ENCODE measurements around the gene INAFM2. TPM values are rescaled to one million over a fixed set of nuclear protein-coding genes. Genes with fewer than 3 reads are reported as not detected.

INAFM2 gene
- total RNA-seq, 2 experiments from 2014 or later, result 8.7 to 8.9 TPM

DNA sequence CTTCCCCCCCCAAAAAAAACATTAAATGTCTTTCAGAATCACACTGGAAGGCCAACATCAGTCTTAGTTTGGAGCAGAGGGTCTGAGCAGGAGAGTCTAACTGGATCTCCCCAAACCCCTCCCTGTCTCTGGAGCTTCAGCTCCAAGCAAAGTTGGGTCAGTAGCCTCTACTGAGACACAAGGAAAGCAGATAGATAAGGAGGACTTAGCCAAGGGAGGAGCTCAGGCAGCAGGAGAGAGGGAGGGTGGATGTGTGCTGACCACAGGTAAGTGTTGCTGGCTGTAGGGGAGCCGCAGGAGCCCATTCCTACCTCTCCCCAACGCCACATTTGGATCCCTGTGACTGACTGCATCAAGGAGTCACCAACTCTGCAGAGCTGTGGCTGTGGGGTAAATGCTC is 22.7 kb upstream of the INAFM2 start:
- Mint-ChIP-seq H3K36me3 (ENCODE audit: low read depth) (peaks cover 74% of the 10 kb centered on the region), H3K9me3 (no peaks in the 10 kb centered on the region), H3K27me3 (no peaks in the 10 kb centered on the region), H3K4me3 (no peak overlapping the region), H3K4me1 (peaks cover 14% of the 10 kb centered on the region), H3K27ac (no peak overlapping the region)
- CTCF ChIA-PET, result interaction anchor here (1.0 to 1.6 kb wide), 4 partner anchors 10 to 26 kb away, joined by 3 to 4 read pairs (median 4); no protein-coding TSS in a partner anchor
- DNase-seq, result no peak
- POLR2A ChIA-PET, result interaction anchor here (0.9 kb wide), 1 partner anchor 8 kb away, joined by 3 read pairs; no protein-coding TSS in a partner anchor

DNA sequence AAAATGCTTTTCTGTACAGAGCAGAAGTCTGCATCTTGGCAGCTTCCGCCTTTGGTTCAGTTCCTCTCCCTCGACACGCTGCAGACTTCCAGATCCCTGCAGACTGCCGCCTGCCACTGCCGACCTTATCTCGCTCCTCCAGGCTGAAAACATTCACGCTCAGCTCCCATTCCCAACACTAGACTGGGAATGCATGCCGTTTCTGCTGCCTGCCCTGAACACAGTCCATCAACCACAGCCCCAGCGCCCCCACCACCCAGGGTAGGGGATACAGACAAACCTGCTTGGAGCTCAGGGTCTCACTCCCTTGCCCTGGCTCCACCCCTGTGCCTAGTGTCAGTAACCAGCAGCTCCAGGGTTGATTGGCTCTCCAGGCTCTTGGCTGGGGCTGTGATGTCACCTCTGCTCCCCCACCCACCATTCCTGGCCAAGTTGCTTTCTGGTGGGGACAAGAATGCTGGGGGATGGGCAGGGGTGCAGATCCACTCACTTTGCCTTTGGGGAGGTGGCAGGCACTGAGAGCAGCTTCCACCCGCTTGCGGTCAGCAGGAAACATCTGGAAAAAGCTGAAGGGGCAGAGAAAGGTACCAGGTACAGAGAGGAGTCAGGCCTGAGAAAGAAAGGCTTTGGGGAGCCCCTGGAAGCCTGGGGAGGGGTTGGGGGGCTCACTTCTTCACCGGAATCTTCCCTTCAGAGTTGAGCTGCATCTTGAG is 21.9 kb upstream of the INAFM2 start:
- POLR2A ChIA-PET, result interaction anchor here (0.9 kb wide), 1 partner anchor 9 kb away, joined by 3 read pairs; no protein-coding TSS in a partner anchor
- no peak overlapping the region for H3K4me3 Mint-ChIP-seq
- no peak overlapping the region for H3K27ac Mint-ChIP-seq
- no peak for DNase-seq
- H3K4me1 Mint-ChIP-seq, result peaks cover 23% of the 10 kb centered on the region
- no peaks in the 10 kb centered on the region for H3K9me3 Mint-ChIP-seq
- CTCF ChIA-PET, result interaction anchor here (1.0 to 1.6 kb wide), 4 partner anchors 9 to 27 kb away, joined by 3 to 4 read pairs (median 4); no protein-coding TSS in a partner anchor
- no peaks in the 10 kb centered on the region for H3K27me3 Mint-ChIP-seq
- peaks cover 75% of the 10 kb centered on the region for H3K36me3 Mint-ChIP-seq (ENCODE audit: low read depth)

DNA sequence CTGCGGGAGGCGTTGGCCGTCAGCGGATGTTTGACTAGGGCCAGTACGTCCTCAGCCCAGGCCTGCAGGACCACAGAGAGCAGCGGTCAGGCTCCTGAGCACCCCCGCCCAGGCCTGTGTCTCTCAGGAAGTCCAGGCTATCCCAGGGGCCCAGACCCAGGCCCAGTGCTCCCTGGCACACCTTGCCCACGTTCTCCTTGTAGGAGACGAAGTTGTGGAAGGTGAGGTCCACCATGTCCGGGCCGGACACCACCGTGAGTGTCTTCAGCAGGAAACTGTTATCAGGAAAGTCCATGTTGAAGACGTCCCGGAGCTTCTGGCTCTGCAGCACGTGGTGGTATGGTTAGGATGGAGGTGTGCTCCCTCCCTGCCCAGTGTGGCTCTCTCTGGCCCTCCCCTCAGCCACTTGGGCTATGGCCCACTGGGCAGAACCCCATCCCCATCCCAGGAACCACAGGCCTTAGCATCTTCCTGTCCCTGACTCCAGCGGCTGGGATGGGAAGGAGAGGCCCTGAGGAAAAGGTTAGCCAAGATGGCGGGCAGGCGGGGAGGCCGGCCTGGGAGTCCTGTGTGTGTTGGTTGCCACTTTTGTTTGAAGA is 21.1 kb upstream of the INAFM2 start:
- DNase-seq, result no peak
- no peaks in the 10 kb centered on the region for H3K27me3 Mint-ChIP-seq
- no peaks in the 10 kb centered on the region for H3K9me3 Mint-ChIP-seq
- H3K27ac Mint-ChIP-seq, result no peak overlapping the region
- ChIA-PET POLR2A (interaction anchor here (0.8 kb wide), 1 partner anchor 9 kb away, joined by 3 read pairs; no protein-coding TSS in a partner anchor), CTCF (interaction anchor here (1.6 kb wide), 1 partner anchor 18 kb away, joined by 4 read pairs; no protein-coding TSS in a partner anchor)
- peaks cover 70% of the 10 kb centered on the region for H3K36me3 Mint-ChIP-seq (ENCODE audit: low read depth)
- no peak overlapping the region for H3K4me3 Mint-ChIP-seq
- peaks cover 25% of the 10 kb centered on the region for H3K4me1 Mint-ChIP-seq

DNA sequence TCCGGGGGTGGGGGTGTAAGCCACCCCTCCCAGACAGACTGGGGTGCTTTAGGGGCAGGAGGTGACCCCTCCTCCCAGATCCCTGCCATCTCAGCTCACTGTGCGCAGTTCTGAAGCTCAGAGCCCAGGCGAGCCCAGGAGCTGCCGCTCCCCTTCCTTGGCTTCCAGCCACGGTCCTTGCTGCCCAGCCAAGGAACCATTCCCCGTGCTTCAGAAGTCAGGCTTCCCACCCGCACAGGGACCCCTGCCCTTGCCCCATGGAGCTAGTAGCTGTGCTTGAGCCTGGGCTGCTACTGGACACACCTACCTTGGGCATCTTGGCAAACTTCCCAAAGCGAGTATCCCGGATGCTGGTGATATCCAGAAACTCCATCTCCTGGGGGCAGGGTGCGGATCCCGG is 20.5 kb upstream of the INAFM2 start:
- no peak overlapping the region for H3K27ac Mint-ChIP-seq
- peaks cover 25% of the 10 kb centered on the region for H3K4me1 Mint-ChIP-seq
- POLR2A ChIA-PET, result interaction anchor here (0.8 kb wide), 1 partner anchor 10 kb away, joined by 3 read pairs; no protein-coding TSS in a partner anchor

DNA sequence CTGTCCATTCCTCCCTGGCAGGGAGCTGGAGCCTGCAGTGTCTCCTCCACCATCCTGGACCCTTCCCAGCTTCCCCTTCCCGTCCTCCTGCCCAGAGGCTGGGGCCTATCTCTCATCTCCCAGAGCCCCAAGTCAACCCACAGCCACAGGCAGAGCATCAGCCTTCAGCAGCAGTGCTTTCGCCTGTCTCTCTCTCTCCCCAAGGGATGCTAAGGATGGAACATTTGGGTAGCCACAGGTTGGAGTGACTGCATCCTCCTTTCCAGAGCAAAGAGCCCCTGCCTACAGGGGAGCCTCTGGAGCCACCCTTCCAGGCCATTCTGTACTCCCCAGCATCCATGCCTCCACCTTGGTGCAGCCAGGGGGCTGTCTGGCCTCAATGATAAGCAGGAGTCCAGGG is 19.9 kb upstream of the INAFM2 start:
- H3K9me3 Mint-ChIP-seq, result no peaks in the 10 kb centered on the region
- no peak for DNase-seq
- ChIA-PET POLR2A (no interaction called here), CTCF (interaction anchor here (12.3 kb wide), 1 partner anchor 37 kb away, joined by 157 read pairs; the partner anchor contains the start of gene CCDC9B)
- no peaks in the 10 kb centered on the region for H3K27me3 Mint-ChIP-seq
- H3K27ac Mint-ChIP-seq, result no peak overlapping the region
- no peak overlapping the region for H3K4me3 Mint-ChIP-seq
- peaks cover 27% of the 10 kb centered on the region for H3K4me1 Mint-ChIP-seq
- peaks cover 62% of the 10 kb centered on the region for H3K36me3 Mint-ChIP-seq (ENCODE audit: low read depth)

More for the DNA sequence above, 20.5 kb upstream of the INAFM2 start:
- H3K4me3 Mint-ChIP-seq, result no peak overlapping the region
- CTCF ChIA-PET, result no interaction called here
- H3K36me3 Mint-ChIP-seq (ENCODE audit: low read depth), result peaks cover 65% of the 10 kb centered on the region
- DNase-seq, result no peak
- H3K9me3 Mint-ChIP-seq, result no peaks in the 10 kb centered on the region
- H3K27me3 Mint-ChIP-seq, result no peaks in the 10 kb centered on the region

DNA sequence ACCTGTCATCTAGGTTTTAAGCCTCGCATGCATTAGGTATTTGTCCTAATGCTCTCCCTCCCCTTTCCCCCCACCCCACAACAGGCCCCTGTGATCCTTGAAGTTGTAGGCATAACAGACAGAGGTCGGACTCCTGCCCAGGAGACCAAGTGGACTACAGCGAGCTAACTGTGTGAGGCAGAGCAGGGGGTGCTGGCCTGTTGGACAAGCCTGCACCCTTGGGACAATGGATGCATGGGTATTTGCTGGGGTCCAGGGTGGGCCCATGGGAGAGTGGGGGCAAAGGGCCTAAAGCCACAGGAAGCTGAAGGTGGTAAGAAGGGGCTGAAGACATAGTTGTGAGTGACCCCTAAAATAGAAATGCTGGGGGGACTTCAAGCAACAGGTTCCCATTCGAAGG is 18.2 kb upstream of the INAFM2 start:
- no peak overlapping the region for H3K27ac Mint-ChIP-seq
- no peaks in the 10 kb centered on the region for H3K9me3 Mint-ChIP-seq
- POLR2A ChIA-PET, result interaction anchor here (1.3 kb wide), 1 partner anchor 10 kb away, joined by 3 read pairs; no protein-coding TSS in a partner anchor
- CTCF ChIA-PET, result interaction anchor here (8.2 to 12.3 kb wide), 3 partner anchors 15 to 36 kb away, joined by 133 to 262 read pairs (median 157); partner anchors contain the start of genes CCDC9B and INAFM2
- H3K4me3 Mint-ChIP-seq, result no peak overlapping the region
- peaks cover 43% of the 10 kb centered on the region for H3K4me1 Mint-ChIP-seq
- no peak for DNase-seq
- no peaks in the 10 kb centered on the region for H3K27me3 Mint-ChIP-seq
- peaks cover 47% of the 10 kb centered on the region for H3K36me3 Mint-ChIP-seq (ENCODE audit: low read depth)

DNA sequence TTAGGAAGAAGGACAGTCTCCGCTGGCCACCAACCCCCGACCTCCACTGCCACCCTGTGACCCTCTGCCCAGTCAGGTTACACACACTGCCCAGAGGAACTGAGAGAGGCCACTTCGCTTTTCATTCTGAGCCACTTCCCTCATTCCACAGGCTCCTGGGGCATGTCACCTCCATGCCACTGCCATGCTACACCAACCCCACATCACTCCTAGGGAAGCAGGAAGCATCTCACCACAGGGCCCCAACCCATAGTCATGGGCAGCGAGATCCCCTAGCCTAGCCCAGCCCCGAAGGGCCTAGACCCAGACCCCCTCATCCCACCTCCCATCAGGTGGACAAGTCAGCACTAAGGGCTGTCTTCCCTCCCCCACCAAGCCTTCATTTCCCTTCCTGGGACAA is 17.1 kb upstream of the INAFM2 start:
- H3K27me3 Mint-ChIP-seq, result peaks cover 2% of the 10 kb centered on the region
- ChIA-PET CTCF (interaction anchor here (1.0 to 12.3 kb wide), 14 partner anchors 13 to 261 kb away, joined by 3 to 262 read pairs (median 7); partner anchors contain the start of genes ANKRD63, BAHD1, CCDC9B and INAFM2), POLR2A (interaction anchor here (0.9 to 4.6 kb wide), 9 partner anchors 9 to 250 kb away, joined by 3 to 44 read pairs (median 5); partner anchors contain the start of genes ANKRD63, BMF and INAFM2)
- H3K4me3 Mint-ChIP-seq, result peak overlapping the region; percentile 97
- peak overlapping the region; percentile 97 for H3K27ac Mint-ChIP-seq
- peaks cover 43% of the 10 kb centered on the region for H3K4me1 Mint-ChIP-seq
- H3K9me3 Mint-ChIP-seq, result no peaks in the 10 kb centered on the region
- DNase-seq, result no peak
- H3K36me3 Mint-ChIP-seq (ENCODE audit: low read depth), result peaks cover 38% of the 10 kb centered on the region

DNA sequence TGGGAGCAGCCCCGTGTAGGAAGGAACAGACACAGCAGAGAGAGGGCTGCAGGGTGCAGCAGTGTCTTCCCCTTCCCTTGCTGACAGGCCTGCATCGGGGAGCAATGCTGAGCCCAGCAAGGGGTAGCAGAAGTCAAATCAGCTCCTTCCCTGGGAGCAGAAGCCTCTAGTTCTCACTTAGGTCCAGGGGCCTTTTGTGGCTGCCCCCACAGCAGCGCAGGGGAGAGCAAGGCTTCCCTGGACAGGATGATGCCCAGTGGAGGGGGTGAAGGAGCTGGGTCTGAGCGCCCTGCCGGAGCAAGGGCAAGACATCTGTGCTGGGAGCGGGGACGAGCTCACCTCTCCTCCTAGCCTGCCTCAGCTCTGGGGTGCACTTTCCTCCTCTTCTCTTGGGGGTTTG is 16.6 kb upstream of the INAFM2 start:
- Mint-ChIP-seq H3K9me3 (no peaks in the 10 kb centered on the region), H3K4me1 (peaks cover 43% of the 10 kb centered on the region), H3K36me3 (ENCODE audit: low read depth) (peaks cover 32% of the 10 kb centered on the region), H3K4me3 (peak overlapping the region; percentile 97), H3K27me3 (peaks cover 2% of the 10 kb centered on the region), H3K27ac (peak overlapping the region; percentile 97)
- CTCF ChIA-PET, result interaction anchor here (0.7 to 12.3 kb wide), 20 partner anchors 12 to 261 kb away, joined by 3 to 262 read pairs (median 6); partner anchors contain the start of genes ANKRD63, BAHD1, CCDC9B and DISP2
- POLR2A ChIA-PET, result interaction anchor here (0.9 to 4.6 kb wide), 20 partner anchors 10 to 268 kb away, joined by 3 to 44 read pairs (median 6); partner anchors contain the start of genes ANKRD63, BAHD1, BMF and INAFM2
- peak; percentile 39 for DNase-seq

DNA sequence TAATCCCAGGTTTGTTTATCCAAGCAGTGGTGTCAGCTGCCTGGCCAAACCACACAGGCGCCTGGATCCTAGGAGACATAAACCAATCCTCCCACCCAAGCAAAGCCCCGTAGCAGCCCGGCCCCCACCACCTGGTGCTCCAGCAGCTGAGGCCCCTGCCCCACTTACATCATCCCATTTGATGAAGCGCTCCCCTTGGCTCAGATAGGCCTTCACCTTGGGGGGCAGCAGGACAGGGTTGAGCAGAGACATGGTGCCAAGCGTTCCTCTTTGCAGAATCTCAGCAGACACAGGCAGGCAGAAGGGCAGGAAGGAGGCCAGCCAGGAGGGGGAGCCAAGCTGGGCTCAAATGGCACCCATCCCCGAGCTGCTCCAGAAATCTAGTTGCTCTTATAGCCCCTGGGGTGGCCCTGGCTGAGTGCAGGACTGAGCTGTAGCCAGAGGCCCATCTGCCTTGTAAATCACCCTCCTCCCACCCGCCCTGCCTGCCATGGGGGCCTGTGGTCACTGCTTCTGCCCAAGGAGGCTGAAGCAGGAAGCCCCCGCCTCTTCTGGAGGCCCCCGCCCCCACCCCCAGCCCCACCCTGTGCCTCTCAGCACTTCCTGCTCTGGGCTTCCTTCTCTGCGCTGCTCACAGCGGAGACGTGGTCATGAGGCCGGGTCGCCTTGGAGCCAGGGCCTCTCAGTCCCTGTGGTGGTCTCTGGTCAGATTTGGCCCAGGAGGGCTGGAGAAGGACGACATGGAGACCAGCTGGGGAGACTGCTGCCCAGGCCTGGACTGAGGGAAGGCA is 15.9 kb upstream of the INAFM2 start, which contains the start of gene PLCB2:
PLCB2 (minus strand) TSS at position 515 of the 791 bp plus-strand sequence; CDS start at position 252, 263 bp downstream.
- H3K27me3 Mint-ChIP-seq, result peaks cover 5% of the 10 kb centered on the region
- peaks cover 29% of the 10 kb centered on the region for H3K36me3 Mint-ChIP-seq (ENCODE audit: low read depth)
- H3K9me3 Mint-ChIP-seq, result no peaks in the 10 kb centered on the region
- peak within 1 kb of the TSS; percentile 97 for H3K4me3 Mint-ChIP-seq
- peak; percentile 78 for DNase-seq
- POLR2A ChIA-PET, result interaction anchor here (0.6 to 4.6 kb wide), 34 partner anchors 9 to 387 kb away, joined by 3 to 44 read pairs (median 5); partner anchors contain the start of genes ANKRD63, BAHD1, BMF and DISP2
- peak within 1 kb of the TSS; percentile 97 for H3K27ac Mint-ChIP-seq
- CTCF ChIA-PET, result interaction anchor here (0.6 to 12.3 kb wide), 25 partner anchors 12 to 525 kb away, joined by 3 to 262 read pairs (median 4); partner anchors contain the start of genes ANKRD63, BAHD1, CCDC9B and DISP2
- peaks cover 43% of the 10 kb centered on the region for H3K4me1 Mint-ChIP-seq

DNA sequence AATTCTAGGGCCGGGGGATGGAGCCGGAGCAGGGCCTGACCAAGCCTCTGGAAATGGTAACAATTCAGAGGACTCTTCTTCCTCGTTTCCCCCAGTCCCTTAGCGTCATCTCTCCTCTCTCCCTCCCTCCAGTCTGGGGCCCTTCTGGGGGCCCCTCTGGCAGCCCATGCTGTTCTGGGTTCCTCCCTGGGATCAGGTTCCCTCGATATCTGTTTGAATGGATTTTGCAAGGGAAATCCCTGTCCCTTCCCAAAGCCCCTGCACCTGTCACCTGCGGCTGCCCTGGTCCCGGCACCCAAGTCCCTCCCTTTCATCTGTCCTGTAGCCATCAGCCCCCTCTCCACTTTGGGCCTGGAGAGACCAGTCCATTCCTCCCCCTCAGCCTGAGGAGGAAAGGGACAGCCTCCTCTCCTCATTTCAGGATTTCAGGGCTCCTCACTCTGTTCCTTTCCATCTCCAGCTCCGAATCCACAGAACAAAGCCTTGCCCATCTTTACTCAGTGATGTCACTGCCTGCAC is 14.1 kb upstream of the INAFM2 start:
- Mint-ChIP-seq H3K27me3 (peaks cover 14% of the 10 kb centered on the region), H3K27ac (peak overlapping the region; percentile 97), H3K4me1 (peaks cover 42% of the 10 kb centered on the region), H3K9me3 (no peaks in the 10 kb centered on the region), H3K4me3 (peak overlapping the region; percentile 97), H3K36me3 (ENCODE audit: low read depth) (peaks cover 11% of the 10 kb centered on the region)
- ChIA-PET CTCF (interaction anchor here (0.7 to 12.3 kb wide), 15 partner anchors 11 to 271 kb away, joined by 3 to 262 read pairs (median 6); partner anchors contain the start of genes ANKRD63, CCDC9B and INAFM2), POLR2A (interaction anchor here (0.7 to 4.6 kb wide), 15 partner anchors 11 to 270 kb away, joined by 3 to 44 read pairs (median 6); partner anchors contain the start of genes BAHD1, INAFM2, IVD and SRP14)
- DNase-seq, result no peak
